GM23338 (cell line): ENCODE measurements around the gene CCT6B. TPM values are rescaled to one million over a fixed set of nuclear protein-coding genes. Genes with fewer than 3 reads are reported as not detected.

Source experiments
- ATAC-seq: fragments of 200-7000 bp; cut with Tn5 transposase; 3 replicates; pipeline ENCODE4 v1.9.1; 2020
- DNase-seq: peaks from one replicate; pipeline ENCODE4 v3.0.0-alpha.2; 2015; ENCODE audit warnings: low spot score
- H2AFZ ChIP-seq: fragments of 200-600 bp; sonication (generic); 2 replicates; pipeline ENCODE4 v1.8.0; 2016; ENCODE audit warnings: antibody characterized with exemption, mild to moderate bottlenecking, moderate library complexity
- H3F3A ChIP-seq: fragments of 200-600 bp; sonication (generic); replicated peaks from 2 replicates; pipeline ENCODE4 v1.8.0; 2017; ENCODE audit warnings: antibody characterized with exemption, mixed run types, low read depth
- H3K27ac ChIP-seq: fragments of 200-600 bp; sonication (generic); 2 replicates; pipeline ENCODE4 v1.6.1; 2016; ENCODE audit warnings: low read depth
- H3K27me3 ChIP-seq: fragments of 200-600 bp; sonication (generic); 2 replicates; pipeline ENCODE4 v1.8.0; 2016; ENCODE audit warnings: mild to moderate bottlenecking, mixed run types, moderate library complexity; ENCODE audit not compliant: insufficient read depth
- H3K36me3 ChIP-seq: fragments of 200-600 bp; sonication (generic); 2 replicates; pipeline ENCODE4 v1.8.0; 2016; ENCODE audit warnings: mild to moderate bottlenecking; ENCODE audit not compliant: insufficient read depth
- H3K4me1 ChIP-seq: fragments of 200-600 bp; sonication (generic); 2 replicates; pipeline ENCODE4 v1.8.0; 2016; ENCODE audit warnings: mild to moderate bottlenecking, moderate library complexity; ENCODE audit not compliant: insufficient read depth
- H3K4me2 ChIP-seq: fragments of 200-600 bp; sonication (generic); 2 replicates; pipeline ENCODE4 v1.7.1; 2017; ENCODE audit warnings: mixed run types
- H3K4me3 ChIP-seq: fragments of 200-600 bp; sonication (generic); 2 replicates; pipeline ENCODE4 v1.6.1; 2016; ENCODE audit warnings: mixed run types
- H3K79me2 ChIP-seq: fragments of 200-600 bp; sonication (generic); replicated peaks from 2 replicates; pipeline ENCODE4 v1.8.0; 2017; ENCODE audit warnings: mild to moderate bottlenecking; ENCODE audit not compliant: insufficient read depth
- H3K9me2 ChIP-seq: fragments of 200-600 bp; sonication (generic); 2 replicates; pipeline ENCODE4 v1.8.0; 2017; ENCODE audit not compliant: insufficient read depth
- H4K20me1 ChIP-seq: fragments of 200-600 bp; sonication (generic); replicated peaks from 2 replicates; pipeline ENCODE4 v1.8.0; 2017; ENCODE audit warnings: mild to moderate bottlenecking; ENCODE audit not compliant: insufficient read depth
- H3K27ac Mint-ChIP-seq: 2 replicates; pipeline ENCODE4 v1.8.0; 2020; ENCODE audit warnings: inconsistent platforms, mild to moderate bottlenecking, moderate library complexity, mixed read lengths
- H3K27me3 Mint-ChIP-seq: 3 replicates; pipeline ENCODE4 v1.8.0; 2022; ENCODE audit warnings: low read depth, mild to moderate bottlenecking, moderate library complexity, mixed read lengths, inconsistent platforms; ENCODE audit not compliant: insufficient read depth, poor library complexity
- H3K36me3 Mint-ChIP-seq: 3 replicates; pipeline ENCODE4 v1.8.0; 2021; ENCODE audit warnings: low read depth, mild to moderate bottlenecking, inconsistent platforms, moderate library complexity, mixed read lengths
- H3K4me1 Mint-ChIP-seq: 3 replicates; pipeline ENCODE4 v1.8.0; 2020; ENCODE audit warnings: mild to moderate bottlenecking, inconsistent platforms, mixed read lengths
- H3K4me3 Mint-ChIP-seq: 3 replicates; pipeline ENCODE4 v1.8.0; 2021; ENCODE audit warnings: moderate library complexity, mild to moderate bottlenecking, inconsistent platforms, mixed read lengths
- H3K9me3 Mint-ChIP-seq: 3 replicates; pipeline ENCODE4 v1.8.0; 2020; ENCODE audit warnings: moderate library complexity, mild to moderate bottlenecking, inconsistent platforms, mixed read lengths
- CREB1 ChIP-seq: fragments of 250-450 bp; sonication (Bioruptor Pico); IDR thresholded peaks from 2 replicates; pipeline ENCODE4 v1.5.0; 2020; ENCODE audit warnings: low read depth, mild to moderate bottlenecking, moderate library complexity
- EZH2 ChIP-seq: fragments of 200-600 bp; sonication (generic); IDR thresholded peaks from one replicate; pipeline ENCODE4 v1.8.0; 2017; ENCODE audit warnings: antibody characterized with exemption, mild to moderate bottlenecking, low read depth; ENCODE audit not compliant: unreplicated experiment
- EZH2phosphoT487 ChIP-seq: fragments of 200-600 bp; sonication (generic); IDR thresholded peaks from one replicate; pipeline ENCODE4 v1.8.1; 2018; ENCODE audit warnings: antibody characterized with exemption; ENCODE audit not compliant: unreplicated experiment
- NANOG ChIP-seq: IDR thresholded peaks from 2 replicates; pipeline ENCODE4 v1.6.1; 2016; ENCODE audit warnings: antibody characterized with exemption, borderline replicate concordance
- STAT1 ChIP-seq: IDR thresholded peaks from one replicate; pipeline ENCODE4 v1.6.1; 2016; ENCODE audit warnings: antibody characterized with exemption; ENCODE audit not compliant: unreplicated experiment
- ZNF114 ChIP-seq: fragments of 250-450 bp; sonication (Bioruptor Pico); IDR thresholded peaks from 2 replicates; pipeline ENCODE4 v1.5.0; 2020; ENCODE audit warnings: mild to moderate bottlenecking, moderate library complexity
- ZNF331 ChIP-seq: fragments of 250-450 bp; sonication (Bioruptor Pico); IDR thresholded peaks from 2 replicates; pipeline ENCODE4 v1.5.0; 2020; ENCODE audit warnings: low read depth, mild to moderate bottlenecking, moderate library complexity
- polyA plus RNA-seq: library from polyadenylated mRNA; unstranded; fragments of >200 nt; fragmentation: Nextera tagmentation; extraction: Ambion mirVana; gene quantifications from 2 replicates; pipeline ENCODE4 v1.2.1, GENCODE V29; 2016
- total RNA-seq: library from RNA; depleted of rRNA; stranded (reverse); fragments of >200 nt; shearing (Covaris generic); gene quantifications from 2 replicates; pipeline ENCODE4 v1.2.3, GENCODE V29; 2014
- TF ChIP-seq, protein P1 (sequence below): IDR thresholded peaks from one replicate; pipeline ENCODE4 v1.6.1; 2018; ENCODE audit warnings: antibody characterized with exemption; ENCODE audit not compliant: unreplicated experiment

CCT6B gene
- total and polyA plus RNA-seq, 2 experiments from 2014 or later: 0.94 to 1.1 TPM

DNA sequence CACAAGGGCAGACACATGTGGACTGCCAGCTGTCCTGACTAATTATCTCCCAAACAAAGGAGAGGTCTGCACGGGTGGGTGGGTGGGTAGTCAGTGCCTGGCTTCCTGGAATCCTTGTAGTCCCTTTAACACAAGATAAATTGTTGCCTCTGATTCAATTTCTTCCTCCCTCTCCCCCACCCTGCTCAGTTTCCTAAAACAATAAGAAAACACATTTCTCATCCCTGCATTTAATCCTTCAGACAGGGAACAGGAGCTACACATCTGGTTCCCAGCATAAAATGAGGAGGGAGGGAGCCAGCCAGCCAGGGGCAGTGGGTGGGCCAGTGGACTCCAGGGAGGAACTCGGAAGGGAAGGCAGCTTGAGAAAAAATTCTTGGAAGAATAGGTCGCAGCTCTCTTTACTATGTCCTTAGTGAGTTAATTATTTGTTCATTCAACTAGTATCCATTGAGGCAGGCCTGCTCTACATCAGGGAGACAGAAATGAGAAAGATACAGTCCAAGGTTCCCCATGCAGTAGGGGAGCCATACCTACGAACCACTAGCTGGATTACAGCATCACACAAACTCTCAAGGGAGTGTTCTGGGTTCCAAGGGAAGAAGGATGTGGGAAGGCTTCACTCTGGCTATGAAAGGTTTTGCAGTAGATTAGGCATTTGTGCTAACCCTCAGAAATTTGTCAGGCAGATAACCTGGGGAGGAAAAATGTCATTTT is 58.3 kb downstream of the CCT6B start:
- no peaks in the 10 kb centered on the region for H4K20me1 ChIP-seq
- Mint-ChIP-seq H3K9me3 (no peaks in the 10 kb centered on the region), H3K27me3 (peaks cover 1% of the 10 kb centered on the region), H3K36me3 (no peaks in the 10 kb centered on the region), H3K4me1 (no peaks in the 10 kb centered on the region), H3K27ac (no peak overlapping the region), H3K4me3 (no peak overlapping the region)
- no peak overlapping the region for H2AFZ ChIP-seq
- H3K79me2 ChIP-seq: no peaks in the 10 kb centered on the region
- DNase-seq: no peak
- H3K27me3 ChIP-seq: no peaks in the 10 kb centered on the region
- no peak for TF ChIP-seq ZNF331
- no peak for TF ChIP-seq EZH2phosphoT487
- no peak for TF ChIP-seq ZNF114 (CRISPR knock-in tag)
- TF ChIP-seq, protein P1, sequence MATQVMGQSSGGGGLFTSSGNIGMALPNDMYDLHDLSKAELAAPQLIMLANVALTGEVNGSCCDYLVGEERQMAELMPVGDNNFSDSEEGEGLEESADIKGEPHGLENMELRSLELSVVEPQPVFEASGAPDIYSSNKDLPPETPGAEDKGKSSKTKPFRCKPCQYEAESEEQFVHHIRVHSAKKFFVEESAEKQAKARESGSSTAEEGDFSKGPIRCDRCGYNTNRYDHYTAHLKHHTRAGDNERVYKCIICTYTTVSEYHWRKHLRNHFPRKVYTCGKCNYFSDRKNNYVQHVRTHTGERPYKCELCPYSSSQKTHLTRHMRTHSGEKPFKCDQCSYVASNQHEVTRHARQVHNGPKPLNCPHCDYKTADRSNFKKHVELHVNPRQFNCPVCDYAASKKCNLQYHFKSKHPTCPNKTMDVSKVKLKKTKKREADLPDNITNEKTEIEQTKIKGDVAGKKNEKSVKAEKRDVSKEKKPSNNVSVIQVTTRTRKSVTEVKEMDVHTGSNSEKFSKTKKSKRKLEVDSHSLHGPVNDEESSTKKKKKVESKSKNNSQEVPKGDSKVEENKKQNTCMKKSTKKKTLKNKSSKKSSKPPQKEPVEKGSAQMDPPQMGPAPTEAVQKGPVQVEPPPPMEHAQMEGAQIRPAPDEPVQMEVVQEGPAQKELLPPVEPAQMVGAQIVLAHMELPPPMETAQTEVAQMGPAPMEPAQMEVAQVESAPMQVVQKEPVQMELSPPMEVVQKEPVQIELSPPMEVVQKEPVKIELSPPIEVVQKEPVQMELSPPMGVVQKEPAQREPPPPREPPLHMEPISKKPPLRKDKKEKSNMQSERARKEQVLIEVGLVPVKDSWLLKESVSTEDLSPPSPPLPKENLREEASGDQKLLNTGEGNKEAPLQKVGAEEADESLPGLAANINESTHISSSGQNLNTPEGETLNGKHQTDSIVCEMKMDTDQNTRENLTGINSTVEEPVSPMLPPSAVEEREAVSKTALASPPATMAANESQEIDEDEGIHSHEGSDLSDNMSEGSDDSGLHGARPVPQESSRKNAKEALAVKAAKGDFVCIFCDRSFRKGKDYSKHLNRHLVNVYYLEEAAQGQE: no peak
- no peak for TF ChIP-seq NANOG
- no peak for TF ChIP-seq EZH2
- TF ChIP-seq STAT1: no peak
- TF ChIP-seq CREB1 (CRISPR knock-in tag): no peak
- no peaks in the 10 kb centered on the region for H3K36me3 ChIP-seq
- H3K4me3 ChIP-seq: no peak overlapping the region
- H3K4me1 ChIP-seq: no peaks in the 10 kb centered on the region
- no peak overlapping the region for H3K4me2 ChIP-seq
- H3K27ac ChIP-seq: no peak overlapping the region
- no peaks in the 10 kb centered on the region for H3F3A ChIP-seq
- no peaks in the 10 kb centered on the region for H3K9me2 ChIP-seq
- ATAC-seq: no peak

DNA sequence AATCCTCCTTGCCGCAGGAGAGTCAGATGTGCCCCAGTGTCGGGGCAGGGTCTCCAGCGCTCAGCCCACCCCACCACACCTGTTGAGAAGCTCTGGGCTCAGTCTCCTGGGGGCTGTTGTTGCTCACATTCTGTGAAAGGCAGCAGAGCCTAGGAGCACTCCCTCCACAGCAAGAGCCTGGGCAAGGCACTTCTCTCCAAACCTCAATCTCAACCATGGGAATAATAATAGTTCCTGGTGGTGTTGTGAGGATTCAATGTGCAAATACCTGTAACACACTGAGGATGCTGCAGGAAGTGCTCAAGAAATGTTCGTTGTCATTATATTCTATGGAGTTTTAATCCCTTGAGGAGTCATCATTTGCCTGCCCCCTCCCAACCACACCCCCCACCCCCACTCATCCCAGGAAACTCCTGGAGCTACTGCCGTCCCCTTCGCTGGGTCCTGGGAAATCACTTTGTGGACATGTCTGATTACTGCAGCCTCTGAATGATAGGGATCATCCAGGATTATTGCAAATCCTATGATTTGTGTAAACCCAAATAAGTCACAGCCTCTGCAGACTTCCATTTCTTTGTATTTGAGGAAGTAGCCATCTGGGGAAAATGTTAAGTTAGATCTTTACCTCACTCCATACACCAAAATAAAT is 61.5 kb downstream of the CCT6B start:
- H3K36me3 Mint-ChIP-seq: no peaks in the 10 kb centered on the region
- no peak overlapping the region for H3K4me2 ChIP-seq
- no peaks in the 10 kb centered on the region for H3F3A ChIP-seq
- no peaks in the 10 kb centered on the region for H3K4me1 ChIP-seq
- ATAC-seq: no peak
- H3K27me3 Mint-ChIP-seq: peaks cover 7% of the 10 kb centered on the region
- no peak overlapping the region for H3K4me3 Mint-ChIP-seq
- H3K36me3 ChIP-seq: no peaks in the 10 kb centered on the region
- no peaks in the 10 kb centered on the region for H3K9me3 Mint-ChIP-seq
- H2AFZ ChIP-seq: no peak overlapping the region
- H3K27me3 ChIP-seq: no peaks in the 10 kb centered on the region
- no peaks in the 10 kb centered on the region for H4K20me1 ChIP-seq
- no peaks in the 10 kb centered on the region for H3K9me2 ChIP-seq
- no peak for DNase-seq
- H3K27ac ChIP-seq: no peak overlapping the region
- H3K4me1 Mint-ChIP-seq: no peaks in the 10 kb centered on the region
- H3K79me2 ChIP-seq: no peaks in the 10 kb centered on the region
- TF ChIP-seq CREB1 (CRISPR knock-in tag) (no peak), ZNF114 (CRISPR knock-in tag) (no peak)
- no peak overlapping the region for H3K4me3 ChIP-seq
- no peak overlapping the region for H3K27ac Mint-ChIP-seq
